ENCODE results near the gene CHTF18.

CHTF18 gene

DNA sequence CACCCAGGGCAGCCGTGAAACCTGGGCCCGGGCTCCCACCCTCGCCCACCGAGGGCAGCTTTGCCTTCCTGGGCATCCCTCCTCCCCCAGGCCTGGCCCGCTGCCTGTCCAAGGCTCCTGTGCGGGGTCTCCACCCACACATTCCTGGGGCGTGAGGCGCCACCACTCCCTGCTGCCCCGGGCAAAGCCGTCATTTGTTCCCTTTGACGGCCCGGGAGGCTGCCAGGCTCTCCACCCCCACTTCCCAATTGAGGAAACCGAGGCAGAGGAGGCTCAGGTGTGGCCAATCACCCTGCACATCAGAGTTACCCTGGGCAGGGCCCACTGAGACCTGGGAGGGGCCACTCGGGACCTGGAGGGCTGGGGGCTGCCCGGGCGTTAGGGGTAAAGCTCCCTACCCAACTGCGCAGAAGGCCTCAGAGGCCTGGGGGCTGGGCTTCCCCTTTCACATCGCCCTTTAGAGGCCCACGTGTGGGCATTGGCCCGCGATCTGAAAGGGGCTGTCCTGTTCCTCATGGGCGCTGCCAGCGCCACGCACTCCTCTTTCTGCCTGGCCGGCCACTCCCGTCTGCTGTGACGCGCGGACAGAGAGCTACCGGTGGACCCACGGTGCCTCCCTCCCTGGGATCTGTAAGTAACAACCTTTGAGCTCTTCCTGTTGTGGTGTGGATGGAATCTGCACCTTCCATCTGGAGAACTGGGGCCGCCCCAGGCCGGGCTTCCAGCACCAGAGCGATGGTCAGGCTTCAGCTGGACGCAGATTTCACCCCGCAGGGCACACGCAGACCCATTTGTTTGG is 27.7 kb upstream of the CHTF18 start, which contains the start of gene MSLN:
MSLN (plus strand) TSS at position 190 of the 799 bp plus-strand sequence. CDS start 1,947 bp downstream, outside the sequence.
- TF ChIP-seq, protein P1, sequence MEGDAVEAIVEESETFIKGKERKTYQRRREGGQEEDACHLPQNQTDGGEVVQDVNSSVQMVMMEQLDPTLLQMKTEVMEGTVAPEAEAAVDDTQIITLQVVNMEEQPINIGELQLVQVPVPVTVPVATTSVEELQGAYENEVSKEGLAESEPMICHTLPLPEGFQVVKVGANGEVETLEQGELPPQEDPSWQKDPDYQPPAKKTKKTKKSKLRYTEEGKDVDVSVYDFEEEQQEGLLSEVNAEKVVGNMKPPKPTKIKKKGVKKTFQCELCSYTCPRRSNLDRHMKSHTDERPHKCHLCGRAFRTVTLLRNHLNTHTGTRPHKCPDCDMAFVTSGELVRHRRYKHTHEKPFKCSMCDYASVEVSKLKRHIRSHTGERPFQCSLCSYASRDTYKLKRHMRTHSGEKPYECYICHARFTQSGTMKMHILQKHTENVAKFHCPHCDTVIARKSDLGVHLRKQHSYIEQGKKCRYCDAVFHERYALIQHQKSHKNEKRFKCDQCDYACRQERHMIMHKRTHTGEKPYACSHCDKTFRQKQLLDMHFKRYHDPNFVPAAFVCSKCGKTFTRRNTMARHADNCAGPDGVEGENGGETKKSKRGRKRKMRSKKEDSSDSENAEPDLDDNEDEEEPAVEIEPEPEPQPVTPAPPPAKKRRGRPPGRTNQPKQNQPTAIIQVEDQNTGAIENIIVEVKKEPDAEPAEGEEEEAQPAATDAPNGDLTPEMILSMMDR (IDR thresholded peaks at IDR 0.05; ENCODE audit: low read depth, low read length): no peak
- H3K4me3 ChIP-seq (ENCODE audit: low read depth, low read length): no peak within 1 kb of the TSS

DNA sequence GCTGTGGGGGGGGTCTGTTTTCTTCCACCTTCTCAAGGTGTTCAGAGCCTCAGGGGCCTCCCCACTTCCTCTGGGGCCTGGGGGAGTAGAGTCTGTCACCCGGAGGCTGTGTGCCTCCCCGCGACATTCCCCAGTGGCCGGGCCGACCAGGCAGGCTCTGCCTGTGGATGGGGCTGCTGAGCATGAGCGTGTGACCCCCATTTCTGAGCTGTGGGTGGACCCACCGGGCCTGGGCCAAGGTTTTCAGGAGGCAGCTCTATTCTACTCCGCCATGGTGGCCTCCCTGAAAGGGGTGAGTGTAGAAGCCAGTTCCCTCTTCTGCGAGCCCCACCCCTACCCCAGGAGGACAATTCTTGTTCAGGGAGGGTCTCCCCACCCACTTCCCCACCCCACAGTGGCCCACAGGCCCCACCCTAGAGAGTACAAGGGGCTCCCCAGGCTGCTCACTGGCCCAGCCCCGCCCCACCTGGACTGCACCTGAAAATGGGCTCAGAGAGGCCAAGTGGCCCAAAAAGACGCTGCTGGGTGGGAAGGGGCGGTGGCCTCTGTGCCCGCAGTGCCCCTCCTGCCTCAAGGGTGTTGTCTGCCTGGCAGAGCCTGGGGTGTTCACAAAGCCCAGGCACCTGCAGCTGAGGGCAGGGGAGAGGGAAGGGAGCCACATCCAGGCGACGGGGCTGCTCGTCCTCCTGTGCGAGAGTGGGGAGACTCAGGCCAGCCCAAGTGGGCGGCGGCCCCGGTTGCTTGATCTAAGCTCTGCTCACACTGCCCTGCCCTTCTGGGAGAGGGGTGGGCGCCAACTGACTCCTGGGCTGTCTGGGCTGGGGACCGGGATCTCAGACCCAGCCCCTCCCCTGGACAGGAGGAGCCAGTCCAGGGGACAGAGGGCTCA is 26.6 kb upstream of the CHTF18 start:
- TF ChIP-seq, protein P1 (IDR thresholded peaks at IDR 0.05; ENCODE audit: low read depth, low read length): no peak
- no peak overlapping the region for H3K4me3 ChIP-seq (ENCODE audit: low read depth, low read length)

DNA sequence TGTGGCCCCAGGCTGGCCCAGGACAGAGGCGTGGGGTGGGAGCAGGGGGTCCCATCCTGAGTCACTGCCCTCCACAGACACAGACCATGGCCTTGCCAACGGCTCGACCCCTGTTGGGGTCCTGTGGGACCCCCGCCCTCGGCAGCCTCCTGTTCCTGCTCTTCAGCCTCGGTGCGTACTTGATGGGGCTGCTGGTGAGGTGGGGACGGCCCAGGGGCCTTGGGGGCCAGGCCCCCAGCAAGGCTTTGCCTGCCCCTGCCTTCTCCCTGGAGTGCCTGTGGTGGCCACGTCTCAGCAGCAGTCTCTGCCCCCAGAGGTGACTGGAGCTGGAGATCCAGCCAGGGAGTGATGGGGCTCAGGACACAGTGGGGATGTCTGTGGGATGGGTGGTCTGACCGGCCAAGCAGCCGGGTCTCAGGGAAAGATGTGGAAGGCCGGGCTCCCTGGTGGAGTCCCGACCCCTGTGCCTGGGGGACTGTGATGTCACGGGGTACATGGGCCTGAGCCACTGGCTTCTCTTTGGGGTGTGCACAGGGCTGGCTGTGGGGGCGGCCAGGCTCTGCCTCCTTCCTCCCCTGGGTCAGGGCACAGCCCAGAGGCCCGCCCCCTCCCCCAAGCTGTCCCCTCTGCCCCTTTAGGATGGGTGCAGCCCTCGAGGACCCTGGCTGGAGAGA is 25.7 kb upstream of the CHTF18 start:
- TF ChIP-seq, protein P1 (IDR thresholded peaks at IDR 0.05; ENCODE audit: low read depth, low read length): no peak
- H3K4me3 ChIP-seq (ENCODE audit: low read depth, low read length): no peak overlapping the region

DNA sequence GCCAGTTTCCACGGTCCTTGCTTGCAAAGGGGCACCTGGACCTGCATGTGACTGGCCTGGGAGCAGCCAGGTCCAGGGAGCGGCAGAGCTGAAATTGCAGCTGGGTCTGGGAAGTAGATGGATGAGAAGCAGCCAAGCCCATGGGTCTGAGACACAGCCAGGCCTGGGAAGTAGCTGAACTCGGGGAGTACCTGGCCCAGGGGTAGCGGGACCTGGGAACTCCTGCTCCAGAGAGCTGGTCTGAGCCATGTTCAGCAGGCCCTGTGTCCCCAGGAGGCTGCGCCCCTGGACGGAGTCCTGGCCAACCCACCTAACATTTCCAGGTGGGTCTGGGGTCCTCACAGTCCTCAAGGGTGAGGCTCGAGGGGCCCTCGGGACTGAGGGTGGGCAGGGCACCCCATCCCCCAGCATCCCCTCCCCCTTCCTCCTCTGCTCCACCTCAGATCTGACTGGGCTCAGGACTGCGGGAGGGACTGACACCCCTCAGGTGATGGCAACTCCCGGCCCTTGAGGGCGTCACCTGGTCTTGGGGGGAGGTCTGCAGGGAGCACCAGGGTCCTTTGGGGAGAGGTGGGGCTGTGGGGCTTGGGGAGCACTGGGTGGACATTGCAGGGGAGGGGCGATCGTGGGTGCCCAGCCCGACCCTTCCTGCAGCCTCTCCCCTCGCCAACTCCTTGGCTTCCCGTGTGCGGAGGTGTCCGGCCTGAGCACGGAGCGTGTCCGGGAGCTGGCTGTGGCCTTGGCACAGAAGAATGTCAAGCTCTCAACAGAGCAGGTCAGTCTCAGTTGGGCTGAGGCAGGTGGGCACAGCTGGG is 24.8 kb upstream of the CHTF18 start:
- H3K4me3 ChIP-seq (ENCODE audit: low read depth, low read length): no peak overlapping the region
- TF ChIP-seq, protein P1 (IDR thresholded peaks at IDR 0.05; ENCODE audit: low read depth, low read length): no peak

DNA sequence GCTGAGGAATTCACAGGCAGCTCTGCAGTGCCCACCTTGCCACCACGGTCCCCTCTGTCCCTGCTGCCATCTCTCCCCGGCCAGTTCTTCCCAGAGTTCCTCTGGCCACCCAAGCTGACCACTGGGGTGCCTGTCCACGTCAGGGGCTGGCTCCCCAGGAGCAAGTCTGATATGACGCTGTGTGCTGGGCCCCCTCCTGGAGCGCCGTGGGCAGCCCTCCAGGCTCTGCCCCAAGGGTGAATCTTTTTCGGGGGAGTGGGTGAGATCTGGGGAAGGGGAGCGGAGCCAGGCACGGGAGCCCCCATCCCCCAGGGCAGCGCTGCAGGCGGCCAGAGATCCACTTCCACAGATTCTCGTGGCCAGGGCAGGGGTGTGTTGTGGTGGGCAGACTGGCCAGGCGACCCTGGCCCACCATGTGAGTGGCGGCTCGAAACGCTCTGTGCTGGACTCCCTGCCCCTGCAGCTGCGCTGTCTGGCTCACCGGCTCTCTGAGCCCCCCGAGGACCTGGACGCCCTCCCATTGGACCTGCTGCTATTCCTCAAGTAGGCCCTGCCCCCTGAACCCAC is 24.2 kb upstream of the CHTF18 start:
- TF ChIP-seq, protein P1 (IDR thresholded peaks at IDR 0.05; ENCODE audit: low read depth, low read length): no peak
- no peak overlapping the region for H3K4me3 ChIP-seq (ENCODE audit: low read depth, low read length)

DNA sequence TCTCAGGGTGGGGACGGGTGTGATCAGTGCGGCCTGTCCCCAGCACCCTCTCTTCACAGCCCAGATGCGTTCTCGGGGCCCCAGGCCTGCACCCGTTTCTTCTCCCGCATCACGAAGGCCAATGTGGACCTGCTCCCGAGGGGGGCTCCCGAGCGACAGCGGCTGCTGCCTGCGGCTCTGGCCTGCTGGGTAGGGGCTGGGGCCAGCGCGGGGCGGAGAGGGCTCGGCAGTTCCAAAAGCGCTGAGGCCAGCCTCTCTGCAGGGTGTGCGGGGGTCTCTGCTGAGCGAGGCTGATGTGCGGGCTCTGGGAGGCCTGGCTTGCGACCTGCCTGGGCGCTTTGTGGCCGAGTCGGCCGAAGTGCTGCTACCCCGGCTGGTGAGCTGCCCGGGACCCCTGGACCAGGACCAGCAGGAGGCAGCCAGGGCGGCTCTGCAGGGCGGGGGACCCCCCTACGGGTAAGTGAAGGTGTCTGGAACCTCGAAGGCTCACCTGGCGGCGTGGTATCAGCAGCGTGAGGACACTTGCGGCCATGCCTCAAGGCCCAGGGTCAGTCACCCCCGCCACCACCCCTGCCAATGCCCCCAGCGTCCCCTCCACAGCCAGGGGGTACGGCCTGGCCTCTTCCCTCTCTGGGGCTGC is 23.5 kb upstream of the CHTF18 start:
- TF ChIP-seq, protein P1 (IDR thresholded peaks at IDR 0.05; ENCODE audit: low read depth, low read length): no peak

More for the DNA sequence above, 23.5 kb upstream of the CHTF18 start:
- H3K4me3 ChIP-seq (ENCODE audit: low read depth, low read length): no peak overlapping the region

Data from WI38 (cell line).